ENCODE data around the gene GARRE1.
"Not testable (repeated sequence)": the region's sequence is repeated elsewhere in the genome, so short reads cannot be mapped to it uniquely, and the experiment has no call there.

GARRE1 gene

GRCh38 chr19:34243876-34244578 lies 10.3 kb upstream of the GARRE1 start:
- DNase-seq (ENCODE audit: low read depth, low spot score): no peak
- TF ChIP-seq, protein P1, sequence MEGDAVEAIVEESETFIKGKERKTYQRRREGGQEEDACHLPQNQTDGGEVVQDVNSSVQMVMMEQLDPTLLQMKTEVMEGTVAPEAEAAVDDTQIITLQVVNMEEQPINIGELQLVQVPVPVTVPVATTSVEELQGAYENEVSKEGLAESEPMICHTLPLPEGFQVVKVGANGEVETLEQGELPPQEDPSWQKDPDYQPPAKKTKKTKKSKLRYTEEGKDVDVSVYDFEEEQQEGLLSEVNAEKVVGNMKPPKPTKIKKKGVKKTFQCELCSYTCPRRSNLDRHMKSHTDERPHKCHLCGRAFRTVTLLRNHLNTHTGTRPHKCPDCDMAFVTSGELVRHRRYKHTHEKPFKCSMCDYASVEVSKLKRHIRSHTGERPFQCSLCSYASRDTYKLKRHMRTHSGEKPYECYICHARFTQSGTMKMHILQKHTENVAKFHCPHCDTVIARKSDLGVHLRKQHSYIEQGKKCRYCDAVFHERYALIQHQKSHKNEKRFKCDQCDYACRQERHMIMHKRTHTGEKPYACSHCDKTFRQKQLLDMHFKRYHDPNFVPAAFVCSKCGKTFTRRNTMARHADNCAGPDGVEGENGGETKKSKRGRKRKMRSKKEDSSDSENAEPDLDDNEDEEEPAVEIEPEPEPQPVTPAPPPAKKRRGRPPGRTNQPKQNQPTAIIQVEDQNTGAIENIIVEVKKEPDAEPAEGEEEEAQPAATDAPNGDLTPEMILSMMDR (IDR thresholded peaks at IDR 0.05; ENCODE audit: insufficient read depth, low read length, missing control alignments): no peak
- CTCF ChIA-PET: interaction anchor here (1.0 to 1.6 kb wide), 4 partner anchors 11 to 102 kb away, joined by 3 to 8 read pairs (median 4); no protein-coding TSS in a partner anchor
- no peak overlapping the region for H3K4me3 ChIP-seq (ENCODE audit: low read depth, low read length)
- POLR2A ChIA-PET: interaction anchor here (1.0 kb wide), 1 partner anchor 11 kb away, joined by 3 read pairs; no protein-coding TSS in a partner anchor

- TF ChIP-seq, protein P1 (IDR thresholded peaks at IDR 0.05; ENCODE audit: insufficient read depth, low read length, missing control alignments): no peak
- no peak overlapping the region for H3K4me3 ChIP-seq (ENCODE audit: low read depth, low read length)
- ChIA-PET CTCF (interaction anchor here (1.0 to 1.6 kb wide), 5 partner anchors 12 to 101 kb away, joined by 3 to 8 read pairs (median 4); no protein-coding TSS in a partner anchor), POLR2A (no interaction called here)
- DNase-seq (ENCODE audit: low read depth, low spot score): no peak
Measured at GRCh38 chr19:34244611-34245299, 9.6 kb upstream of the GARRE1 start.

GRCh38 chr19:34246340-34246739 lies 8.0 kb upstream of the GARRE1 start:
- no peak overlapping the region for H3K4me3 ChIP-seq (ENCODE audit: low read depth, low read length)
- CTCF ChIA-PET: no interaction called here
- TF ChIP-seq, protein P1 (IDR thresholded peaks at IDR 0.05; ENCODE audit: insufficient read depth, low read length, missing control alignments): no peak
- POLR2A ChIA-PET: no interaction called here
- no peak for DNase-seq (ENCODE audit: low read depth, low spot score)

DNA sequence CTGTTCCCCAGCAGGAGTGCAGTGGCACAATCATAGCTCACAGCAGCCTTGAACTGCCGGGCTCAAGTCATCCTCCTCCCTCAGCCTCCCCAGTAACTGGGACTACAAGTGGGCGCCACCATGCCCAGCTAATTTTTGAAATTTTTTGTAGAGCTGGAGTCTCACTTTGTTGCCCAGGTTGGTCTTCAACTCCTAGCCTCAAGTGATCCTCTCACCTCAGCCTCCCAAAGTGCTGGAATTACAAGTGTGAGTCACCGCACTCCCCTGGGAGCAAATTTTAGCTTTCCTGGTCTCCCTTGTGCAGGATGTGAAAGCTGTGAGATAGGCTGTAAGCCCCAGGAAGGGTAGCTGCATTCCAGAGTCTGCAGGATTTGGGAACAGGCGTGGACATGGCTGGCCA lies 5.4 kb upstream of the GARRE1 start:
- CTCF ChIA-PET: interaction anchor here (1.2 to 2.0 kb wide), 3 partner anchors 28 to 98 kb away, joined by 3 to 9 read pairs (median 3); no protein-coding TSS in a partner anchor
- POLR2A ChIA-PET: interaction anchor here (1.1 kb wide), 1 partner anchor 28 kb away, joined by 3 read pairs; no protein-coding TSS in a partner anchor

GRCh38 chr19:34253167-34253566 lies 1.2 kb upstream of the GARRE1 start:
- H3K4me3 ChIP-seq (ENCODE audit: low read depth, low read length); CTCF ChIA-PET; POLR2A ChIA-PET; DNase-seq (ENCODE audit: low read depth, low spot score): not testable (repeated sequence)

More for the DNA sequence above, 5.4 kb upstream of the GARRE1 start:
- TF ChIP-seq, protein P1 (IDR thresholded peaks at IDR 0.05; ENCODE audit: insufficient read depth, low read length, missing control alignments): no peak
- no peak overlapping the region for H3K4me3 ChIP-seq (ENCODE audit: low read depth, low read length)
- no peak for DNase-seq (ENCODE audit: low read depth, low spot score)

DNA sequence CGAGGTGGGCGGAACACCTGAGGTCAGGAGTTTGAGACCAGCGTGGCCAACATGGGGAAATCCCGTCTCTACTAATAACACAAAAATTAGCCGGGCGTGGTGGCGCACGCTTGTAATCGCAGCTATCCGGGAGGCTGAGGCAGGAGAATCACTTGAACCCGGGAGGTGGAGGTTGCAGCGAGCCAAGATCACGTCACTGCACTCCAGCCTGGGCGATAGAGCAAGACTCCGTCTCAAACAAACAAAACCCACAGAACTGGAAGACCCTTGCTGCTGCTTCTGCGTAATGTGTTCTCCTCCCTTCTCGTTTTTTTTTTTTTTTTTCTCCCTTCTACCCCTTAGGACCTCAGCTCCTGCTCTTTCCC lies 691 bp upstream of the GARRE1 start:
- POLR2A ChIA-PET: not testable (repeated sequence)

GRCh38 chr19:34254698-34255432 lies 511 bp downstream of the GARRE1 start:
- POLR2A ChIA-PET: no interaction called here
- DNase-seq (ENCODE audit: low read depth, low spot score): no peak
- CTCF ChIA-PET: interaction anchor here (0.8 kb wide), 1 partner anchor 34 kb away, joined by 3 read pairs; no protein-coding TSS in a partner anchor
- TF ChIP-seq, protein P1 (IDR thresholded peaks at IDR 0.05; ENCODE audit: insufficient read depth, low read length, missing control alignments): no peak
- H3K4me3 ChIP-seq (ENCODE audit: low read depth, low read length): peak overlapping the region; percentile 75

More for the DNA sequence above, 691 bp upstream of the GARRE1 start:
- H3K4me3 ChIP-seq (ENCODE audit: low read depth, low read length): peak overlapping the region; percentile 75
- CTCF ChIA-PET; DNase-seq (ENCODE audit: low read depth, low spot score): not testable (repeated sequence)

All from AG04449 (cell line).